Spleen (tissue), 11 donors: Measurements from ENCODE around the gene ZNF385B. TPM values are rescaled to one million over a fixed set of nuclear protein-coding genes. Genes with fewer than 3 reads are reported as not detected.
"Not testable (repeated sequence)": the region's sequence is repeated elsewhere in the genome, so short reads cannot be mapped to it uniquely, and the experiment has no call there.

Experiments
- DNase-seq: peaks from one replicate; pipeline ENCODE4 v3.0.0-alpha.2; 2020
- H3K27ac ChIP-seq, 8 donors: fragments of 200-600 bp; sonication (generic) in 7 of 8; 1 replicate in 4 of 8; 2 replicates in 4 of 8; pipeline versions ENCODE4 v1.5.0 to v1.8.0; 2016 to 2021; ENCODE audit warnings: inconsistent platforms in 4 of 8, mild to moderate bottlenecking in 4 of 8, moderate library complexity in 1 of 8
- H3K27me3 ChIP-seq, 7 donors: fragments of 200-600 bp; sonication (generic) in 6 of 7; replicated peaks in 1 of 7; 1 replicate in 4 of 7; 2 replicates in 3 of 7; pipeline versions ENCODE4 v1.5.0 to v1.8.0; 2016 to 2021; ENCODE audit warnings: inconsistent platforms in 3 of 7, mild to moderate bottlenecking in 1 of 7
- H3K36me3 ChIP-seq, 6 donors: fragments of 200-600 bp; sonication (generic) in 5 of 6; 1 replicate in 4 of 6; 2 replicates in 2 of 6; pipeline versions ENCODE4 v1.5.0 to v1.8.0; 2016 to 2021; ENCODE audit warnings: inconsistent platforms in 2 of 6
- H3K4me1 ChIP-seq, 6 donors: fragments of 200-600 bp; sonication (generic) in 5 of 6; 1 replicate in 3 of 6; 2 replicates in 3 of 6; pipeline versions ENCODE4 v1.5.0 to v1.8.0; 2016 to 2021; ENCODE audit warnings: inconsistent platforms in 3 of 6
- H3K4me3 ChIP-seq, 8 donors: fragments of 200-600 bp; sonication (generic) in 7 of 8; 1 replicate in 4 of 8; 2 replicates in 4 of 8; pipeline versions ENCODE4 v1.5.0 to v1.8.0; 2016 to 2021; ENCODE audit warnings: inconsistent platforms in 4 of 8, mild to moderate bottlenecking in 4 of 8, moderate library complexity in 2 of 8
- H3K9me3 ChIP-seq, 8 donors: fragments of 200-600 bp; sonication (generic) in 7 of 8; 1 replicate in 4 of 8; 2 replicates in 4 of 8; pipeline versions ENCODE4 v1.5.0 to v1.8.0; 2016 to 2021; ENCODE audit warnings: inconsistent platforms in 4 of 8
- POLR2A ChIP-seq, 3 donors: fragments of 450-650 bp; IDR thresholded peaks; one replicate each; pipeline ENCODE4 v1.5.1; 2017; ENCODE audit warnings: antibody characterized with exemption in 3 of 3, mild to moderate bottlenecking in 1 of 3
- POLR2AphosphoS5 ChIP-seq, 3 donors: sonication (generic); formaldehyde crosslinking; IDR thresholded peaks; one replicate each; pipeline ENCODE4 v1.5.1; 2017; ENCODE audit warnings: antibody characterized with exemption in 3 of 3
- WGBS, 5 donors: extraction: QIAGEN DNeasy Blood & Tissue Kit in 3 of 5; methylation state at CpG; one replicate each; pipeline versions ENCODE4 v1.1.5 to v1.1.7; 2013 to 2018; 5-methylcytosine and 5-hydroxymethylcytosine counted together
- intact Hi-C: fragments of 100-400 bp; cut with DNase I; formaldehyde crosslinking; loops from one replicate; pipeline ENCODE4 v1.15.0; 2023; ENCODE audit warnings: low total_unique reads
- polyA plus RNA-seq, 3 donors: library from polyadenylated mRNA; stranded (reverse); fragments of 200-250 nt; gene quantifications; one replicate each; pipeline ENCODE4 v1.2.1, GENCODE V29; 2013
- total RNA-seq, 7 donors: library from RNA; depleted of rRNA in 3 of 7; stranded (reverse); fragments of >200 nt in 3 of 7; fragmentation: NEBNext Ultra II Directional in 4 of 7; extraction: Animal tissue kit (Norgen Biotek cat#: 25700) in 4 of 7; gene quantifications; one replicate each; pipeline versions ENCODE4 v1.1.0 to v1.2.1, GENCODE V29; 2016 to 2021
- TF ChIP-seq, protein P1 (sequence below), 11 experiments: fragments of 200-600 bp in 7 of 11; fragments of 450-650 bp in 4 of 11; sonication (generic) in 4 of 11; IDR thresholded peaks in 8 of 11; conservative IDR thresholded peaks in 3 of 11; 1 replicate in 7 of 11; 2 replicates in 4 of 11; pipeline versions ENCODE4 v1.4.0 to v1.8.0; 2016 to 2021; ENCODE audit warnings: antibody characterized with exemption in 11 of 11, inconsistent platforms in 4 of 11, mild to moderate bottlenecking in 1 of 11
- donor health status: healthy with polysubstance abuse.
- donor health status: DM: no; HTN: no; CAD: no; lungs with moderate emphysema.
- donor health status: DM: no; HTN: no; CAD: no.
- donor health status: Bipolar disorder and iron deficiency.
- donor health status: healthy.
- donor health status: DM: no; HTN: no; CAD: no.
- donor health status: DM: yes; HTN: yes; CAD: no.

ZNF385B gene
- total and polyA plus RNA-seq, 10 donors = 0.03 to 4.3 (median 0.37) TPM; not detected in 3

DNA sequence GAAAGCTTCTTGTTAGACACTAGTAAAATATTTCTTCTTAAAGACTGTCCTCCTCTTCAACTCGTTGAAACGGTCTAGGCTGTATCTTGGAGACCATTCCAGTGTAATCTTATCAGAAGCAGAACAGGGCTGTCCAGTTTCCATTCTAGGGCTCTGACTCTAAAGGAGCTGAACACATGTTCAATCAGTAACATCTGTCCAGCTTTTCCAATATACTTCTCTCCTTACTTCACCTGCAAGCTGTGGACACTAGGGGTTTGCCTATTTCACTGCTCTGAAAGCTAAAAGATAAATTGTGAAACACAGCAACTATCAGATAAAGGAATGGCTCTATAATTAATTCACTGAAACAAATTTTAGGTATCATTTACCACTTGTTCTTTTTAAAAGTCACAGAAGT is 73.8 kb downstream of the ZNF385B start:
- Histone ChIP-seq H3K27ac (no peak overlapping the region), H3K4me1 (no peaks in the 10 kb centered on the region), H3K27me3 (no peaks in the 10 kb centered on the region), H3K4me3 (no peak overlapping the region), H3K9me3 (no peaks in the 10 kb centered on the region), H3K36me3 (no peaks in the 10 kb centered on the region)
- TF ChIP-seq POLR2AphosphoS5 (IDR thresholded peaks at IDR 0.05) = no peak
- TF ChIP-seq, protein P1, sequence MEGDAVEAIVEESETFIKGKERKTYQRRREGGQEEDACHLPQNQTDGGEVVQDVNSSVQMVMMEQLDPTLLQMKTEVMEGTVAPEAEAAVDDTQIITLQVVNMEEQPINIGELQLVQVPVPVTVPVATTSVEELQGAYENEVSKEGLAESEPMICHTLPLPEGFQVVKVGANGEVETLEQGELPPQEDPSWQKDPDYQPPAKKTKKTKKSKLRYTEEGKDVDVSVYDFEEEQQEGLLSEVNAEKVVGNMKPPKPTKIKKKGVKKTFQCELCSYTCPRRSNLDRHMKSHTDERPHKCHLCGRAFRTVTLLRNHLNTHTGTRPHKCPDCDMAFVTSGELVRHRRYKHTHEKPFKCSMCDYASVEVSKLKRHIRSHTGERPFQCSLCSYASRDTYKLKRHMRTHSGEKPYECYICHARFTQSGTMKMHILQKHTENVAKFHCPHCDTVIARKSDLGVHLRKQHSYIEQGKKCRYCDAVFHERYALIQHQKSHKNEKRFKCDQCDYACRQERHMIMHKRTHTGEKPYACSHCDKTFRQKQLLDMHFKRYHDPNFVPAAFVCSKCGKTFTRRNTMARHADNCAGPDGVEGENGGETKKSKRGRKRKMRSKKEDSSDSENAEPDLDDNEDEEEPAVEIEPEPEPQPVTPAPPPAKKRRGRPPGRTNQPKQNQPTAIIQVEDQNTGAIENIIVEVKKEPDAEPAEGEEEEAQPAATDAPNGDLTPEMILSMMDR (IDR thresholded peaks at IDR 0.05 in 8 of 11, conservative IDR thresholded peaks at IDR 0.05 in 3 of 11) = no peak
- TF ChIP-seq POLR2A (IDR thresholded peaks at IDR 0.05) = no peak
- 68 to 83% (median 80%) methylated on average over 2 of the region's 2 CpGs for WGBS, 5 donors
- intact Hi-C loops = no loop called here
- no peak for DNase-seq

DNA sequence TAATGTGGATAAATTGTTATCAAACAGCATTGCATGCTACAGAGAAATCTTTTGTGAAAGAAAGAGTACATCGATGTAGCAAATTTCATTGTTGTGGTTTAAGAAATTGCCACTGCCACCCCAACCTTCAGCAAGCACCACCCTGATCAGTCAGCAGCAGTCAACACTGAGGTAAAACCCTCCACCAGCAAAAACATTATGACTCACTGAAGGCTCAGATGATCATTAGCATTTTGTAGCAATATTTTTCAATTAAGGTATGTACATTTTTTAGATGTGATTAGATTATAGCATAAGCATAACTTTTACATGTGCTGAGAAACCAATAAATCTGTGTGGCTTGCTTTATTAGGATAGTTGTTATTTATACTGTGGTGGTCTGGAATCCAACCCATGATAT is 75.5 kb downstream of the ZNF385B start:
- no peaks in the 10 kb centered on the region for H3K9me3 ChIP-seq
- no peaks in the 10 kb centered on the region for H3K36me3 ChIP-seq
- DNase-seq = no peak
- H3K4me3 ChIP-seq = no peak overlapping the region
- intact Hi-C loops = no loop called here
- 74 to 89% (median 84%) methylated on average over 1 of the region's 1 CpG for WGBS, 5 donors
- H3K27me3 ChIP-seq = no peaks in the 10 kb centered on the region
- no peak overlapping the region for H3K27ac ChIP-seq
- H3K4me1 ChIP-seq = no peaks in the 10 kb centered on the region
- TF ChIP-seq POLR2A (IDR thresholded peaks at IDR 0.05) = no peak
- TF ChIP-seq, protein P1 (IDR thresholded peaks at IDR 0.05 in 8 of 11, conservative IDR thresholded peaks at IDR 0.05 in 3 of 11) = no peak
- TF ChIP-seq POLR2AphosphoS5 (IDR thresholded peaks at IDR 0.05) = no peak

DNA sequence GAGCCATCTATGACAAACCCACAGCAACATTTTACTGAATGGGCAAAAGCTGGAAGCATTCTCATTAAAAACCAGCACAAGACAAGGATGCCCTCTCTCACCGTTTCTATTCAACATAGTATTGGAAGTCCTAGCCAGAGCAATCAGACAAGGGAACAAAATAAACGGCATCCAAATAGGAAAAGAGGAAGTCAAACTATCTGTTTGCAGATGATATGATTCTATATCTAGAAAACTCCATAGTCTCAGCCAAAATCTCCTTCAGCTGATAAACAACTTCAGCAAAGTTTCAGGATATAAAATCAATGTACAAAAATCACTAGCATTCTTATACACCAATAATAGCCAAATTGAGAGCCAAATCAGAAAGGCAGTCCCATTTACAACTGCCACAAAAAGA is 79.1 kb downstream of the ZNF385B start:
- H3K27me3 ChIP-seq, H3K9me3 ChIP-seq, H3K4me3 ChIP-seq, DNase-seq, H3K4me1 ChIP-seq, H3K36me3 ChIP-seq, H3K27ac ChIP-seq, intact Hi-C loops: not testable (repeated sequence)
- WGBS, 5 donors = 45 to 64% (median 53%) methylated on average over 2 of the region's 2 CpGs

DNA sequence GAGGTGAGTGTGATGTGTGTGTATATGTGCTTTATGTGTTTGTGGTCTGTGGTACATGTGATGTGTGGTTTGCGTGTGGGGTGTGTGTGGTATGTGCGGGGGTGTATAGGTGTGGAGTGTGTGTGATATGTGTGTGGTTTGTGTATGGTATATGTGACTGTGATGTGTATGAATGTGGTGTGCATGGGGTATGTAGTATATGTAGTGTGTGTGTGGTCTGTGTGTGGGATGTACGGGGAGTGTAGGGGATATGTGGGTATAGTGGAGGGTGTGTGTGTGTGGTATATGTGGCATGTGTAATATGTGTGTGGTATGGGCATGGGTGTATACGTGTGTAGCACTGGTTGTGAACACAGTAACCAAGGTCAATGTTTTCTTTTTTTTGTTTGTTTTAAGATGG is 87.4 kb downstream of the ZNF385B start:
- no peaks in the 10 kb centered on the region for H3K27me3 ChIP-seq
- no peak for TF ChIP-seq POLR2A (IDR thresholded peaks at IDR 0.05)
- no peak for TF ChIP-seq POLR2AphosphoS5 (IDR thresholded peaks at IDR 0.05)
- TF ChIP-seq, protein P1 (IDR thresholded peaks at IDR 0.05 in 8 of 11, conservative IDR thresholded peaks at IDR 0.05 in 3 of 11) = no peak
- DNase-seq = no peak
- H3K36me3 ChIP-seq = no peaks in the 10 kb centered on the region
- no peak overlapping the region for H3K27ac ChIP-seq
- no peaks in the 10 kb centered on the region for H3K4me1 ChIP-seq
- H3K4me3 ChIP-seq = no peak overlapping the region
- H3K9me3 ChIP-seq = no peaks in the 10 kb centered on the region
- intact Hi-C loops = no loop called here
- 88 to 99% (median 96%) methylated on average over 4 of the region's 4 CpGs for WGBS, 5 donors

DNA sequence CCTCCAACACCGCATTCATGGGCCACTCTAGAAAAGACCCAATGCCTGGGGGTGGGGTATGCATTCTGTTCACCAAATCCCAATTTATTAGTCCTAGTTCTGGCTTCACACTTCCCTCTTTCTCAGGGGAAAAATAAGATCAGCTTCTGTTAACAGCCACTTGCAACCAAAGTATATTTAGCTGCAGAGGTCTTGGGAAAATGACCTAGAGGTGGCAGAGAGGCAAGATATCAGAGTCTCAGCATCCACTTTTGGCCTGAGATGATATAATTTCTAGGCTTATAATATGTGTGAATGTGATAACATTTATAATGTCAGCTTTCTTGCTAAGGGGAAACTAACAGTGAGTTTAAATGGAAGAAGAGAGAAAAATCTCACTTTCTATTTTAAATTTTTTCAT is 89.1 kb downstream of the ZNF385B start:
- TF ChIP-seq POLR2A (IDR thresholded peaks at IDR 0.05) = no peak
- no peak for TF ChIP-seq POLR2AphosphoS5 (IDR thresholded peaks at IDR 0.05)
- TF ChIP-seq, protein P1 (IDR thresholded peaks at IDR 0.05 in 8 of 11, conservative IDR thresholded peaks at IDR 0.05 in 3 of 11) = no peak
- H3K27me3 ChIP-seq = no peaks in the 10 kb centered on the region
- H3K9me3 ChIP-seq = no peaks in the 10 kb centered on the region
- DNase-seq = no peak
- WGBS, 5 donors = 88 to 94% (median 94%) methylated on average over 1 of the region's 1 CpG
- no peak overlapping the region for H3K4me3 ChIP-seq
- intact Hi-C loops = no loop called here
- no peaks in the 10 kb centered on the region for H3K4me1 ChIP-seq
- no peaks in the 10 kb centered on the region for H3K36me3 ChIP-seq
- H3K27ac ChIP-seq = no peak overlapping the region
